ENCODE results near the gene RPS29.
"Not testable (repeated sequence)": the region's sequence is repeated elsewhere in the genome, so short reads cannot be mapped to it uniquely, and the experiment has no call there.

Gene RPS29

GRCh38 chr14:49594347-49595091 lies 8.3 kb upstream of the RPS29 start:
- no peak for DNase-seq

GRCh38 chr14:49593016-49593415 lies 6.8 kb upstream of the RPS29 start:
- no peak for DNase-seq

- DNase-seq: no peak
Observed at GRCh38 chr14:49589387-49589786, 3.2 kb upstream of the RPS29 start.

- peak; percentile 31 for DNase-seq
Observed at GRCh38 chr14:49586673-49587460, 687 bp upstream of the RPS29 start.

GRCh38 chr14:49584981-49585640 lies 1.1 kb downstream of the RPS29 start:
- not testable (repeated sequence) for DNase-seq

GRCh38 chr14:49584058-49584457 lies 2.1 kb downstream of the RPS29 start:
- DNase-seq: no peak

GRCh38 chr14:49583629-49584028 lies 2.6 kb downstream of the RPS29 start:
- no peak for DNase-seq

- DNase-seq: no peak
Observed at GRCh38 chr14:49582113-49582977, 3.8 kb downstream of the RPS29 start.

- no peak for DNase-seq
Observed at GRCh38 chr14:49581209-49582112, 4.7 kb downstream of the RPS29 start.

GRCh38 chr14:49579841-49580240 lies 6.3 kb downstream of the RPS29 start:
- no peak for DNase-seq

- no peak for DNase-seq
Observed at GRCh38 chr14:49578141-49578540, 8.0 kb downstream of the RPS29 start.

- no peak for DNase-seq
Observed at GRCh38 chr14:49574038-49574437, 12.1 kb downstream of the RPS29 start.

GRCh38 chr14:49569281-49569680 lies 16.9 kb downstream of the RPS29 start:
- no peak for DNase-seq

GRCh38 chr14:49566714-49567113 lies 19.5 kb downstream of the RPS29 start:
- no peak for DNase-seq

GRCh38 chr14:49559979-49560768 lies 26.0 kb downstream of the RPS29 start:
- DNase-seq: no peak

GRCh38 chr14:49553892-49554291 lies 32.3 kb downstream of the RPS29 start:
- no peak for DNase-seq

GRCh38 chr14:49553106-49553505 lies 33.1 kb downstream of the RPS29 start:
- no peak for DNase-seq

GRCh38 chr14:49551569-49551968 lies 34.6 kb downstream of the RPS29 start:
- no peak for DNase-seq

- DNase-seq: no peak
Observed at GRCh38 chr14:49550286-49551184, 35.6 kb downstream of the RPS29 start.

- DNase-seq: no peak
Observed at GRCh38 chr14:49549881-49550280, 36.3 kb downstream of the RPS29 start.
